Right lung (tissue), 5 donors: ENCODE results near the gene UAP1. TPM values are rescaled to one million over a fixed set of nuclear protein-coding genes. Genes with fewer than 3 reads are reported as not detected.
A peak's percentile ranks its signal among the peaks of the same experiment; 100 is the strongest.
"Not testable (repeated sequence)": the region's sequence is repeated elsewhere in the genome, so short reads cannot be mapped to it uniquely, and the experiment has no call there.

Experiments
- DNase-seq, 2 donors: peaks; one replicate each; pipeline ENCODE4 v3.0.0-alpha.2; 2013
- polyA plus RNA-seq, 5 donors: library from polyadenylated mRNA; unstranded; fragments of 120-200 nt; gene quantifications; one replicate each; pipeline versions ENCODE4 v1.2.1 to v1.2.3, GENCODE V29; 2013; ENCODE audit warnings: inconsistent platforms in 1 of 5, low replicate concordance in 1 of 5; ENCODE audit not compliant: insufficient read length in 5 of 5, insufficient read depth in 1 of 5

The UAP1 gene
- polyA plus RNA-seq, 5 donors: 34.1 to 43.1 (median 38.5) TPM

- peak; percentile 13 to 34 for DNase-seq
These were observed 927 bp downstream of the UAP1 start for GRCh38 chr1:162562470-162562828.

- DNase-seq: no peak
These were observed 3.3 kb downstream of the UAP1 start for GRCh38 chr1:162564762-162565218.

- DNase-seq: no peak
These were observed 3.9 kb downstream of the UAP1 start for GRCh38 chr1:162565460-162565859.

- DNase-seq: no peak
These were observed 5.3 kb downstream of the UAP1 start for GRCh38 chr1:162566870-162567269.

- no peak for DNase-seq
These were observed 7.3 kb downstream of the UAP1 start for GRCh38 chr1:162568802-162569201.

GRCh38 chr1:162570718-162571117, 9.2 kb downstream of the UAP1 start:
- DNase-seq: no peak

GRCh38 chr1:162571121-162571520, 9.6 kb downstream of the UAP1 start:
- DNase-seq: not testable (repeated sequence)

- no peak for DNase-seq
These were observed 10.2 kb downstream of the UAP1 start for GRCh38 chr1:162571696-162572095.

- no peak for DNase-seq
These were observed 11.6 kb downstream of the UAP1 start for GRCh38 chr1:162573136-162573535.

- no peak for DNase-seq
These were observed 16.7 kb downstream of the UAP1 start for GRCh38 chr1:162578071-162578700.

- no peak for DNase-seq
These were observed 17.4 kb downstream of the UAP1 start for GRCh38 chr1:162578936-162579335.

GRCh38 chr1:162580308-162580707, 18.8 kb downstream of the UAP1 start:
- DNase-seq: no peak

GRCh38 chr1:162582901-162583300, 21.4 kb downstream of the UAP1 start:
- DNase-seq: not testable (repeated sequence)

GRCh38 chr1:162585101-162585500, 23.6 kb downstream of the UAP1 start:
- DNase-seq: not testable (repeated sequence)

GRCh38 chr1:162587347-162587746, 25.8 kb downstream of the UAP1 start:
- peak; percentile 4 to 14 for DNase-seq

- DNase-seq: no peak
These were observed 26.3 kb downstream of the UAP1 start for GRCh38 chr1:162587761-162588260.

- no peak for DNase-seq
These were observed 28.6 kb downstream of the UAP1 start for GRCh38 chr1:162590101-162590500.

- DNase-seq: no peak
These were observed 29.2 kb downstream of the UAP1 start for GRCh38 chr1:162590686-162591085.

GRCh38 chr1:162596514-162597170, 35.1 kb downstream of the UAP1 start:
- DNase-seq: no peak

GRCh38 chr1:162599451-162599850, 37.9 kb downstream of the UAP1 start:
- no peak for DNase-seq

GRCh38 chr1:162603117-162603516, 41.6 kb downstream of the UAP1 start:
- DNase-seq: not testable (repeated sequence)

- DNase-seq: no peak
These were observed 43.9 kb downstream of the UAP1 start for GRCh38 chr1:162605225-162605927.

- DNase-seq: no peak
These were observed 47.8 kb downstream of the UAP1 start for GRCh38 chr1:162609306-162609705.
